ENCODE measurements around the gene FLNB. TPM values are rescaled to one million over a fixed set of nuclear protein-coding genes. Genes with fewer than 3 reads are reported as not detected.

FLNB gene
- total and polyA plus RNA-seq, 10 of the 15 experiments (the other 5 are each of a cell fraction or from before 2014, with no cell fraction given) = 13.6 to 51.8 (median 26.4) TPM

- ChIA-PET CTCF (interaction anchor here (1.4 to 5.7 kb wide), 3 partner anchors 207 to 563 kb away, joined by 3 to 21 read pairs (median 14); no protein-coding TSS in a partner anchor), POLR2A (no interaction called here), SMC1A (ENCODE audit: uncharacterized antibody, unreplicated experiment) (interaction anchor here (0.9 to 1.5 kb wide), 2 partner anchors 49 to 206 kb away, joined by 3 to 4 read pairs; no protein-coding TSS in a partner anchor), RAD21 (ENCODE audit: unreplicated experiment) (interaction anchor here (1.2 kb wide), 1 partner anchor 39 kb away, joined by 3 read pairs; no protein-coding TSS in a partner anchor)
- no peaks in the 10 kb centered on the region for H4K20me1 ChIP-seq (ENCODE audit: control insufficient read depth, insufficient read depth)
- no peak overlapping the region for H3K9ac ChIP-seq (ENCODE audit: control insufficient read depth, insufficient read depth, low read length)
- DNase-seq (ENCODE audit: low read depth, low spot score) = no peak
- peaks cover 14% of the 10 kb centered on the region for H3K4me1 ChIP-seq (ENCODE audit: control insufficient read depth, insufficient read depth, low read length)
- TF ChIP-seq NFYB (IDR thresholded peaks at IDR 0.05; ENCODE audit: insufficient read depth, low read depth, low read length) = peak; percentile 55
- TF ChIP-seq ZNF217 (IDR thresholded peaks at IDR 0.05) = no peak
- no peak overlapping the region for H2AFZ ChIP-seq (ENCODE audit: control insufficient read depth, low read depth, low read length)
- no peak for FAIRE-seq
- ATAC-seq = peak; percentile 13; the same call in 2 of the 3 replicates
- in situ Hi-C loops (cut with MboI) (no loop called here), intact Hi-C loops (cut with micrococcal nuclease; ENCODE audit: unreplicated experiment) (loop anchor here (5.0 kb wide), 1 partner anchor 217 kb away; no protein-coding TSS in a partner anchor)
- H3K27me3 ChIP-seq (replicated peaks in 1 of 2; ENCODE audit: control insufficient read depth in 2 of 2, insufficient read depth in 2 of 2, low read length in 1 of 2) = no peaks in the 10 kb centered on the region
- no peak overlapping the region for H3K27ac ChIP-seq (ENCODE audit: control insufficient read depth, insufficient read depth)
- H3K36me3 ChIP-seq (ENCODE audit: control insufficient read depth in 2 of 2, insufficient read depth in 2 of 2, low read length in 1 of 2) = no peaks in the 10 kb centered on the region
- no peak overlapping the region for H3K4me2 ChIP-seq (ENCODE audit: control insufficient read depth, insufficient read depth)
- H3K9me3 ChIP-seq (replicated peaks; ENCODE audit: control insufficient read depth, insufficient read depth, low read length) = no peaks in the 10 kb centered on the region; the same call in 2 of the 3 replicates
- 61% methylated on average over 4 of the region's 4 CpGs for WGBS (ENCODE audit: insufficient coverage, insufficient replicate concordance, low lambda C conversion rate, missing lambda C conversion rate)
- no TSS peak for BruUV-seq (replicated peaks)
- no peaks in the 10 kb centered on the region for H3K79me2 ChIP-seq (ENCODE audit: control insufficient read depth, insufficient read depth, low read length)
- H3K4me3 ChIP-seq = no peak overlapping the region
These were observed 48.1 kb upstream of the FLNB start for GRCh38 chr3:57960174-57960505.

GRCh38 chr3:57961177-57961827 is 46.9 kb upstream of the FLNB start:
- intact Hi-C loops (cut with micrococcal nuclease; ENCODE audit: unreplicated experiment) (loop anchor here (5.0 kb wide), 1 partner anchor 216 kb away; no protein-coding TSS in a partner anchor), in situ Hi-C loops (cut with MboI) (no loop called here)
- Histone ChIP-seq H3K27me3 (replicated peaks in 1 of 2; ENCODE audit: control insufficient read depth in 2 of 2, insufficient read depth in 2 of 2, low read length in 1 of 2) (no peaks in the 10 kb centered on the region), H3K79me2 (ENCODE audit: control insufficient read depth, insufficient read depth, low read length) (no peaks in the 10 kb centered on the region), H3K9ac (ENCODE audit: control insufficient read depth, insufficient read depth, low read length) (no peak overlapping the region), H3K4me3 (no peak overlapping the region), H3K9me3 (replicated peaks; ENCODE audit: control insufficient read depth, insufficient read depth, low read length) (no peaks in the 10 kb centered on the region; the same call in 2 of the 3 replicates), H4K20me1 (ENCODE audit: control insufficient read depth, insufficient read depth) (no peaks in the 10 kb centered on the region), H3K36me3 (ENCODE audit: control insufficient read depth in 2 of 2, insufficient read depth in 2 of 2, low read length in 1 of 2) (no peaks in the 10 kb centered on the region), H2AFZ (ENCODE audit: control insufficient read depth, low read depth, low read length) (no peak overlapping the region), H3K4me2 (ENCODE audit: control insufficient read depth, insufficient read depth) (no peak overlapping the region), H3K27ac (ENCODE audit: control insufficient read depth, insufficient read depth) (no peak overlapping the region), H3K4me1 (ENCODE audit: control insufficient read depth, insufficient read depth, low read length) (peaks cover 14% of the 10 kb centered on the region)
- POLR2A ChIA-PET = no interaction called here
- no peak for FAIRE-seq
- DNase-seq (ENCODE audit: low read depth, low spot score) = no peak
- no TSS peak for BruUV-seq (replicated peaks)
- WGBS (ENCODE audit: insufficient coverage, insufficient replicate concordance, low lambda C conversion rate, missing lambda C conversion rate) = 86% methylated on average over 21 of the region's 21 CpGs
- no peak for ATAC-seq
- CTCF ChIA-PET = interaction anchor here (0.7 to 5.7 kb wide), 12 partner anchors 9 to 216 kb away, joined by 3 to 21 read pairs (median 8); partner anchors contain the start of gene FLNB
- SMC1A ChIA-PET (ENCODE audit: uncharacterized antibody, unreplicated experiment) = interaction anchor here (0.9 to 3.1 kb wide), 12 partner anchors 9 to 225 kb away, joined by 3 to 19 read pairs (median 4); no protein-coding TSS in a partner anchor
- RAD21 ChIA-PET (ENCODE audit: unreplicated experiment) = interaction anchor here (0.5 to 2.9 kb wide), 6 partner anchors 17 to 272 kb away, joined by 3 to 11 read pairs (median 6); no protein-coding TSS in a partner anchor
- TF ChIP-seq USF1 (IDR thresholded peaks at IDR 0.05; ENCODE audit: borderline replicate concordance, extremely low read length, insufficient read depth, low read depth, low read length) (no peak), MYC (IDR thresholded peaks at IDR 0.05; ENCODE audit: insufficient read depth, insufficient read length, insufficient replicate concordance, low read length, severe bottlenecking) (no peak), POLR2A (IDR thresholded peaks at IDR 0.05; ENCODE audit: low read depth, low read length) (no peak), FOXK2 (IDR thresholded peaks at IDR 0.05) (no peak), CBFB (IDR thresholded peaks at IDR 0.05; ENCODE audit: low read depth) (no peak), CREM (IDR thresholded peaks at IDR 0.05; ENCODE audit: low read depth) (no peak), NR2C1 (IDR thresholded peaks at IDR 0.05) (no peak), TCF7 (IDR thresholded peaks at IDR 0.05; ENCODE audit: borderline replicate concordance) (no peak), CEBPZ (IDR thresholded peaks at IDR 0.05; ENCODE audit: low read depth, low read length) (no peak), RUNX3 (IDR thresholded peaks at IDR 0.05; ENCODE audit: low read length) (no peak), TCF12 (IDR thresholded peaks at IDR 0.05; ENCODE audit: low read depth, low read length) (no peak)

All from GM12878 (cell line).